ENCODE data around the gene RPL3. TPM values are rescaled to one million over a fixed set of nuclear protein-coding genes. Genes with fewer than 3 reads are reported as not detected.

The RPL3 gene
- total and polyA plus RNA-seq, 2 of the 4 experiments (the other 2 are of a cell fraction): 2,871 to 3,312 TPM

- Histone ChIP-seq H3K79me1 (ENCODE audit: low read depth in 1 of 2, low read length in 2 of 2) (peaks cover 0 to 9% of the 10 kb centered on the region in 2 experiments; a peak in 1 of 4 replicates), H2BK15ac (ENCODE audit: low read depth, low read length) (peak overlapping the region; percentile 9; the same call in 2 of the 3 replicates), H2AFZ (replicated peaks; ENCODE audit: low read length, poor library complexity) (peak overlapping the region; percentile 77), H4K20me1 (ENCODE audit: insufficient read depth, low read length) (peaks cover 8% of the 10 kb centered on the region), H3K4me3 (ENCODE audit: insufficient read depth, low read depth, low read length) (no peak overlapping the region), H3K9ac (ENCODE audit: low read depth, low read length) (no peak overlapping the region), H4K91ac (ENCODE audit: insufficient read depth, low read depth, low read length) (peak overlapping the region; percentile 81), H3K23ac (ENCODE audit: low read depth, low read length) (peak overlapping the region; percentile 79), H3K27me3 (ENCODE audit: control insufficient read depth, insufficient read depth, low read length) (no peaks in the 10 kb centered on the region), H3K4me1 (ENCODE audit: control insufficient read depth, insufficient read depth, low read length) (peaks cover 16% of the 10 kb centered on the region), H2AK5ac (ENCODE audit: low read depth, low read length) (peak overlapping the region; percentile 96), H4K5ac (ENCODE audit: low read depth, low read length) (peak overlapping the region; percentile 8; the same call in 1 of the 2 replicates), H4K8ac (ENCODE audit: low read depth in 2 of 2, low read length in 2 of 2) (peak overlapping the region; percentile 28 to 84), H2BK120ac (ENCODE audit: low read depth, low read length) (peak overlapping the region; percentile 95), H3K4ac (ENCODE audit: low read depth, low read length) (peak overlapping the region; percentile 82), H2AK9ac (replicated peaks; ENCODE audit: low read depth, low read length, poor library complexity) (peak overlapping the region; percentile 33), H3K56ac (ENCODE audit: extremely low read depth, insufficient read depth, low read length) (peak overlapping the region; percentile 38; the same call in 1 of the 2 replicates), H3K9me1 (ENCODE audit: insufficient read depth, low read length) (peaks cover 24% of the 10 kb centered on the region), H3K36me3 (ENCODE audit: control insufficient read depth, insufficient read depth, low read length) (no peaks in the 10 kb centered on the region), H3K14ac (replicated peaks; ENCODE audit: low read depth, low read length) (peak overlapping the region; percentile 88), H2BK5ac (ENCODE audit: low read depth, low read length, poor library complexity, severe bottlenecking) (peak overlapping the region; percentile 36), H2BK20ac (ENCODE audit: low read depth, low read length) (peak overlapping the region; percentile 84), H3K27ac (ENCODE audit: insufficient read depth, low read length) (peak overlapping the region; percentile 18), H3K9me3 (ENCODE audit: control insufficient read depth, insufficient read depth, low read length) (0 out of 2 replicates have a peak, but pooled peaks cover 2% of the 10 kb centered on the region), H3K18ac (ENCODE audit: low read depth, low read length) (0 out of 2 replicates have a peak overlapping the region, but pooled peaks have one; percentile 3), H3K4me2 (ENCODE audit: low read depth, low read length) (no peak overlapping the region)
- TF ChIP-seq RAD21 (IDR thresholded peaks at IDR 0.05; ENCODE audit: low read length): no peak
- no peak for TF ChIP-seq POLR2A (IDR thresholded peaks at IDR 0.05; ENCODE audit: low read depth, low read length)
- no peak for TF ChIP-seq BHLHE40 (IDR thresholded peaks at IDR 0.05; ENCODE audit: low read depth, low read length)
- TF ChIP-seq RFX5 (IDR thresholded peaks at IDR 0.05; ENCODE audit: low read depth, low read length): no peak
- dilution Hi-C loops (cut with HindIII; ENCODE audit: low sequenced_read_pairs, unreplicated experiment): no loop called here
- BruUV-seq (replicated peaks): no TSS peak
- intact Hi-C loops (cut with micrococcal nuclease): no loop called here
- ATAC-seq (ENCODE audit: low read depth): peak; percentile 52
- WGBS, 2 experiments (ENCODE audit: extremely low coverage in 2 of 2, insufficient read length in 1 of 2): 26% methylated on average over 7 of the region's 13 CpGs; no CpG with 5 or more reads in 1 of the 2 experiments
- ChIA-PET POLR2A (ENCODE audit: unreplicated experiment) (no interaction called here), CTCF (interaction anchor here (1.0 kb wide), 1 partner anchor 9 kb away, joined by 3 read pairs; no protein-coding TSS in a partner anchor)
- in situ Hi-C loops (cut with MboI; ENCODE audit: low sequenced_read_pairs): no loop called here
- DNase-seq: peak; percentile 53
Observed at GRCh38 chr22:39278040-39278439, 41.4 kb downstream of the RPL3 start.

Measured in IMR-90 (cell line).